Heart right ventricle (tissue), 16 donors: ENCODE results near the gene SCN5A. TPM values are rescaled to one million over a fixed set of nuclear protein-coding genes. Genes with fewer than 3 reads are reported as not detected.

ENCODE experiments used
- ATAC-seq, 8 donors: fragments of 200-7000 bp; cut with Tn5 transposase; one replicate each; pipeline ENCODE4 v1.9.1; 2020; ENCODE audit warnings: mild to moderate bottlenecking in 8 of 8, moderate library complexity in 8 of 8, moderate number of reproducible peaks in 1 of 8
- DNase-seq, 2 donors: peaks; one replicate each; pipeline ENCODE4 v3.0.0-alpha.2; 2020
- H3K27ac ChIP-seq, 10 donors: fragments of 200-600 bp; sonication (generic) in 2 of 10; one replicate each; pipeline versions ENCODE4 v1.5.0 to v1.8.0; 2020 to 2022; ENCODE audit warnings: mild to moderate bottlenecking in 3 of 10
- H3K27me3 ChIP-seq, 7 donors: fragments of 200-600 bp; one replicate each; pipeline ENCODE4 v1.8.0; 2021 to 2022; ENCODE audit warnings: mild to moderate bottlenecking in 2 of 7
- H3K36me3 ChIP-seq, 9 donors: fragments of 200-600 bp; sonication (generic) in 1 of 9; one replicate each; pipeline versions ENCODE4 v1.5.0 to v1.8.0; 2020 to 2022; ENCODE audit warnings: mild to moderate bottlenecking in 2 of 9
- H3K4me1 ChIP-seq, 9 donors: fragments of 200-600 bp; sonication (generic) in 1 of 9; one replicate each; pipeline versions ENCODE4 v1.5.0 to v1.8.0; 2020 to 2022; ENCODE audit warnings: mild to moderate bottlenecking in 4 of 9
- H3K4me3 ChIP-seq, 10 donors: fragments of 200-600 bp; sonication (generic) in 2 of 10; one replicate each; pipeline versions ENCODE4 v1.5.0 to v1.8.0; 2020 to 2022; ENCODE audit warnings: mild to moderate bottlenecking in 7 of 10, moderate library complexity in 2 of 10
- H3K9me3 ChIP-seq, 11 donors: fragments of 200-600 bp in 10 of 11; sonication (generic) in 2 of 11; one replicate each; pipeline versions ENCODE4 v1.5.0 to v1.8.0; 2013 to 2022; ENCODE audit warnings: mild to moderate bottlenecking in 2 of 11, control low read depth in 1 of 11, moderate library complexity in 1 of 11
- CTCF ChIP-seq, 9 donors: fragments of 200-600 bp; sonication (generic) in 2 of 9; IDR thresholded peaks; one replicate each; pipeline versions ENCODE4 v1.5.0 to v1.8.0; 2021 to 2022; ENCODE audit warnings: antibody characterized with exemption in 9 of 9, mild to moderate bottlenecking in 5 of 9, moderate library complexity in 1 of 9
- WGBS, 2 donors: extraction: QIAGEN DNeasy Blood & Tissue Kit; methylation state at CpG; one replicate each; pipeline ENCODE4 v1.1.7; 2013; ENCODE audit warnings: inconsistent platforms in 1 of 2; 5-methylcytosine and 5-hydroxymethylcytosine counted together
- intact Hi-C, 10 donors: fragments of 100-400 bp; cut with DNase I; formaldehyde crosslinking; loops; one replicate each; pipeline versions ENCODE4 v1.11.1 to v1.14.2; 2022
- polyA plus RNA-seq, 2 donors: library from polyadenylated mRNA; stranded (reverse); fragments of 200-250 nt; gene quantifications; one replicate each; pipeline ENCODE4 v1.2.3, GENCODE V29; 2013
- total RNA-seq, 10 donors: library from RNA; stranded (reverse); fragmentation: NEBNext Ultra II Directional in 3 of 10; extraction: Animal tissue kit (Norgen Biotek cat#: 25700) in 3 of 10; gene quantifications; one replicate each; pipeline versions ENCODE4 v1.2.1 to v1.2.4, GENCODE V29; 2021 to 2023
- donor health status: Arrhythmogenic right ventricular cardiomyopathy.
- donor health status: ischemic (EF 13 %, LVEDD 7.1; RV severe dilation, severe dysfunction).
- donor health status: healthy with polysubstance abuse.
- donor health status: DM: no; HTN: yes; CAD: no.
- donor health status: DM: no; HTN: no; CAD: no.
- donor health status: ischemic (EF 25% LVEDD 6.9; RV normal size, moderate dysfunction).
- donor health status: ischemic (EF 25% LVEDD 5.7; RV mildly dilated, moderate dysfunction).
- donor health status: healthy.
- donor health status: DM: yes; HTN: yes; CAD: no.
- donor health status: Ischemic cardiomyopathy.
- donor health status: ischemic (EF 35%, LVEDD 5.7; RV mildly dilated, moderate dysfunction).
- donor health status: nonischemic (EF 11% LVEDD 7.7; RV severe dilation, severe dysfunction).
- donor health status: DM: yes; HTN: yes; CAD: no.
- donor health status: PGD.
- donor health status: ischemic (EF 29% LVEDD 5.4; RV normal size, mild dysfunction).
- donor health status: nonischemic (EF 23%, LVEDD 6.1; RV moderate dilation, normal function).

The SCN5A gene
- total and polyA plus RNA-seq, 12 donors, result 29.9 to 254 (median 177) TPM

GRCh38 chr3:38526792-38527191, 122.7 kb downstream of the SCN5A start:
- intact Hi-C loops, result loop anchor here in 5 of 10 donors (10.0 kb wide), 2 partner anchors 318 to 508 kb away; no protein-coding TSS in a partner anchor
- no peaks in the 10 kb centered on the region for H3K27me3 ChIP-seq
- DNase-seq (no peak), ATAC-seq (no peak)
- TF ChIP-seq CTCF (IDR thresholded peaks at IDR 0.05), result no peak
- no peaks in the 10 kb centered on the region for H3K9me3 ChIP-seq
- H3K4me3 ChIP-seq, result no peak overlapping the region
- peak overlapping the region in 1 of 10 donors; percentile 27 for H3K27ac ChIP-seq
- peaks cover 0 to 35% (median 7%) of the 10 kb centered on the region in 9 donors for H3K4me1 ChIP-seq
- H3K36me3 ChIP-seq, result peaks cover 0 to 67% (median 27%) of the 10 kb centered on the region in 9 donors
- WGBS, 2 donors, result 97 to 99% methylated on average over 14 of the region's 14 CpGs

- WGBS, 2 donors, result 84 to 88% methylated on average over 5 of the region's 5 CpGs
- Histone ChIP-seq H3K4me1 (peaks cover 0 to 42% (median 15%) of the 10 kb centered on the region in 9 donors), H3K9me3 (no peaks in the 10 kb centered on the region), H3K27ac (no peak overlapping the region), H3K4me3 (no peak overlapping the region), H3K27me3 (no peaks in the 10 kb centered on the region), H3K36me3 (peaks cover 0 to 72% (median 27%) of the 10 kb centered on the region in 9 donors)
- DNase-seq (no peak), ATAC-seq (no peak)
- TF ChIP-seq CTCF (IDR thresholded peaks at IDR 0.05), result no peak
- intact Hi-C loops, result loop anchor here in 7 of 10 donors (5.0 to 10.0 kb wide), 5 partner anchors 53 to 511 kb away; no protein-coding TSS in a partner anchor
These were observed 125.2 kb downstream of the SCN5A start for GRCh38 chr3:38524141-38524739.

- no peak for TF ChIP-seq CTCF (IDR thresholded peaks at IDR 0.05)
- Histone ChIP-seq H3K27me3 (no peaks in the 10 kb centered on the region), H3K4me1 (peaks cover 0 to 37% (median 16%) of the 10 kb centered on the region in 9 donors), H3K36me3 (peaks cover 0 to 74% (median 29%) of the 10 kb centered on the region in 9 donors), H3K4me3 (no peak overlapping the region), H3K27ac (peak overlapping the region in 6 of 10 donors; percentile 12 to 75 (median 58)), H3K9me3 (peaks cover 0 to 3% (median 0%) of the 10 kb centered on the region in 11 donors)
- WGBS, 2 donors, result 62 to 70% methylated on average over 6 of the region's 6 CpGs
- ATAC-seq (peak in 7 of 8 donors; percentile 63 to 87 (median 74)), DNase-seq (no peak)
- intact Hi-C loops, result loop anchor here in 7 of 10 donors (5.0 to 10.0 kb wide), 5 partner anchors 55 to 513 kb away; no protein-coding TSS in a partner anchor
These were observed 127.5 kb downstream of the SCN5A start for GRCh38 chr3:38522002-38522401.

DNA sequence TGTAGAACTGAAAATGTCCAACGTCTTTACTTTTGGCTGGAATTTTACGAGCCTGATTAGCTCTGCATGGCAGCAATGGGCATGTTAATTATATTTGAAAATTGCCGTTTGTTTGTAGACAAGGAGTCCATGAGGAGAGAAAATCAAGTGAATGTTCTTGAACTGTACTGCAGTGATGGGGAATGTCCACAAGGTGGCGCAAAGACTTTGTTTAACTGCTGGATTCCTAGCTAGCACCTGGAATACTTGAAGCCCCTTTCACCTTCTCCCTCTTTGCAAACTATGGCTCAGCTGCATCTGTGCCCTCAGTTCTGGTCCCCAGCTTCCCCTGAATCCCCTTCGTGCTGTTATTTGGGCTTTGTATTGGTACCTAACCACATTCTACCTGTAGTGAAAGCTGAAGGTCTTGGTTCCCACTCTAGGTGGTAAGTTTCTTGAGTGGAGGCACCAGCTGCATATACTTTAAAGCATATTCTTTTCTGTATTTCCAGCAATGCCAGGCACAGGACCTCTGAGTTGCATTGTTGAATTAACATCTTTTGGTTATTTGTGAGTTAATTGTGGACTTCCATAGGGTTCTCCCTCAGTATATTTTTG, 128.0 kb downstream of the SCN5A start:
- peaks cover 0 to 37% (median 16%) of the 10 kb centered on the region in 9 donors for H3K4me1 ChIP-seq
- no peaks in the 10 kb centered on the region for H3K27me3 ChIP-seq
- 2 to 3% methylated on average over 5 of the region's 5 CpGs for WGBS, 2 donors
- intact Hi-C loops, result loop anchor here in 9 of 10 donors (1.0 to 10.0 kb wide), 10 partner anchors 56 to 513 kb away; no protein-coding TSS in a partner anchor
- peaks cover 0 to 73% (median 33%) of the 10 kb centered on the region in 9 donors for H3K36me3 ChIP-seq
- peak; percentile 80 to 95 (median 92) for TF ChIP-seq CTCF (IDR thresholded peaks at IDR 0.05)
- DNase-seq (peak in 1 of 2 donors; percentile 70), ATAC-seq (peak; percentile 45 to 78 (median 70))
- H3K9me3 ChIP-seq, result peaks cover 0 to 8% (median 0%) of the 10 kb centered on the region in 11 donors
- H3K27ac ChIP-seq, result peak overlapping the region in 7 of 10 donors; percentile 12 to 75 (median 63)
- H3K4me3 ChIP-seq, result no peak overlapping the region
